ENCODE data around the gene TRIOBP. TPM values are rescaled to one million over a fixed set of nuclear protein-coding genes. Genes with fewer than 3 reads are reported as not detected.

The TRIOBP gene
- total and polyA plus RNA-seq, 7 experiments from 2014 or later = 6.7 to 43.0 (median 22.9) TPM

DNA sequence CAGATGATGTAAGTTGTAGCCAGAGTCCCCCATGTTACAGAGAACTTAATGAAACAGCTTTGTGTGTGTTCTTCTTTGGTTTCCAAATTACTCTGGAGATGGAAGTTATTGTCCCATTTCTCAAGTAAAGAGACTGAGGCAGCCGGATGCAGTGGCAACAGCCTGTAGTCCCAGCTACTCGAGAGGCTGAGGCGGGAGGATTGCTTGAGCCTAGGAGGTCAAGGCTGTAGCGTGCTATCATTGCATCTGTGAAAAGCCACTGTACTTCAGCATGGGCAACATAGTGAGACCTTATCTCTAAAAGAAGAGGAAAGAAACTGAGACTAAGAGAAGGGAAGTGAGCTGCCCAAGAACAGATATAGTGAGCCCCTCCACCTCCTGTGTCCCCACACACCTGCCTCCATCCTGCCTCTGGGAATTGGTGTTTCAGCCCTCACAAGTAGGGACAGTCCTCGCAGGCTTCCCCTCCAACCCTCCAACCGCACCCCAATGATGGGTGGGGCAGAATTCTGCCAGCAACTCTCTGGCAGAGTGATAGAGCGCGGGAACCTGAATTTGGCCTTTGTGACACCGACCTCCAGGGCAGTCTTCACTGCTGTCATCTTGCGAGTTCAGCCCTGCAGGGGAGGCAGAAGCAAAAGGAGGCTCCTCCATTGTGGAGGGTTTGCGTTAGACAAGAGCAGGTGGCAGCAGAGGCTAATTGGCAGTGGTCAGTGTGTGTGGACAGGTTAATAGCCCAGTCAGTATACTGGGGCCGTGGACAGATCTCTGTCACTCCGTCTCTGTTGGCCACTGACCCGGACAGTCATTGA lies 36.7 kb upstream of the TRIOBP start:
- peak overlapping the region; percentile 77 to 93 (median 80) for H3K4me3 Mint-ChIP-seq
- Histone ChIP-seq H3K27me3 (ENCODE audit: control insufficient read depth in 2 of 2, insufficient read depth in 2 of 2, low read length in 2 of 2) (no peaks in the 10 kb centered on the region), H3K36me3 (ENCODE audit: control insufficient read depth in 2 of 3, insufficient read depth in 3 of 3, low read length in 3 of 3) (no peaks in the 10 kb centered on the region), H3K4me1 (ENCODE audit: control insufficient read depth in 2 of 2, insufficient read depth in 2 of 2, low read length in 2 of 2) (peaks cover 23 to 26% of the 10 kb centered on the region in 2 donors), H3K9me3 (ENCODE audit: control insufficient read depth in 2 of 3, low read length in 3 of 3) (no peaks in the 10 kb centered on the region), H3K27ac (ENCODE audit: low read depth, low read length) (peak overlapping the region; percentile 42), H3K4me3 (ENCODE audit: low read length) (peak overlapping the region; percentile 60)
- H3K4me1 Mint-ChIP-seq = peaks cover 27 to 45% (median 41%) of the 10 kb centered on the region in 7 donors
- CTCF ChIA-PET = interaction anchor here (0.7 to 5.4 kb wide), 10 partner anchors 9 to 38 kb away, joined by 3 to 36 read pairs (median 8); partner anchors contain the start of gene NOL12
- POLR2A ChIA-PET = interaction anchor here (0.5 to 6.4 kb wide), 8 partner anchors 14 to 77 kb away, joined by 3 to 142 read pairs (median 24); partner anchors contain the start of genes LGALS1, NOL12 and SH3BP1
- H3K27me3 Mint-ChIP-seq = no peaks in the 10 kb centered on the region
- DNase-seq = no peak
- peak overlapping the region in 6 of 9 donors; percentile 50 to 80 (median 70) for H3K27ac Mint-ChIP-seq
- no peak for ATAC-seq
- H3K36me3 Mint-ChIP-seq = no peaks in the 10 kb centered on the region
- H3K9me3 Mint-ChIP-seq = no peaks in the 10 kb centered on the region
- intact Hi-C loops (cut with micrococcal nuclease) = loop anchor here in 1 of 2 donors (10.0 kb wide), 1 partner anchor 185 kb away; the partner anchor contains the start of genes ANKRD54 and EIF3L

DNA sequence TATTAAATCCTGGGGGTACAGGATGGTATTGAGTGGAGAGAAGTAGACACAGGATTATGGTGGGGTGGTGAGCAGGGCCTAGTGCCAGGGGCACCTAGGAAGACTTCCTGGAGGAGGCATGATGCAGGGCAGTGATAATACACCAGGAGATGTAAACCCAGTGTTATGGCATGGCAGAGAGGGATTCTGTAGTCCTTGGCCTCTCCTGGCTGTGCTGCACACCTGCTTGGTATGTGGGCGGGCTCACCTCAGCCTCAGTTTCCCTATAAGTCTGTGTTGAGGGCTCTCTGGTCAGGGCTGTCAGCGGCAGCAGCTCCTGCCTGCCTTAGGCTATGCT lies 36.2 kb upstream of the TRIOBP start:
- Mint-ChIP-seq H3K27me3 (no peaks in the 10 kb centered on the region), H3K36me3 (no peaks in the 10 kb centered on the region), H3K9me3 (no peaks in the 10 kb centered on the region), H3K4me3 (peak overlapping the region in 9 of 10 donors; percentile 26 to 93 (median 79)), H3K4me1 (peaks cover 27 to 45% (median 41%) of the 10 kb centered on the region in 7 donors), H3K27ac (peak overlapping the region in 5 of 9 donors; percentile 25 to 72 (median 50))
- ATAC-seq (no peak), DNase-seq (no peak)
- POLR2A ChIA-PET = interaction anchor here (0.5 to 7.9 kb wide), 10 partner anchors 10 to 78 kb away, joined by 3 to 142 read pairs (median 10); partner anchors contain the start of genes LGALS1 and NOL12
- Histone ChIP-seq H3K27me3 (ENCODE audit: control insufficient read depth in 2 of 2, insufficient read depth in 2 of 2, low read length in 2 of 2) (no peaks in the 10 kb centered on the region), H3K9me3 (ENCODE audit: control insufficient read depth in 2 of 3, low read length in 3 of 3) (no peaks in the 10 kb centered on the region), H3K27ac (ENCODE audit: low read depth, low read length) (no peak overlapping the region), H3K4me1 (ENCODE audit: control insufficient read depth in 2 of 2, insufficient read depth in 2 of 2, low read length in 2 of 2) (peaks cover 23 to 26% of the 10 kb centered on the region in 2 donors), H3K4me3 (ENCODE audit: low read length) (no peak overlapping the region), H3K36me3 (ENCODE audit: control insufficient read depth in 2 of 3, insufficient read depth in 3 of 3, low read length in 3 of 3) (peaks cover 0 to 4% (median 0%) of the 10 kb centered on the region in 3 experiments)
- CTCF ChIA-PET = interaction anchor here (0.8 to 2.8 kb wide), 6 partner anchors 9 to 39 kb away, joined by 3 to 30 read pairs (median 6); no protein-coding TSS in a partner anchor
- intact Hi-C loops (cut with micrococcal nuclease) = loop anchor here in 1 of 2 donors (1.0 kb wide), 2 partner anchors 21 to 203 kb away; no protein-coding TSS in a partner anchor

DNA sequence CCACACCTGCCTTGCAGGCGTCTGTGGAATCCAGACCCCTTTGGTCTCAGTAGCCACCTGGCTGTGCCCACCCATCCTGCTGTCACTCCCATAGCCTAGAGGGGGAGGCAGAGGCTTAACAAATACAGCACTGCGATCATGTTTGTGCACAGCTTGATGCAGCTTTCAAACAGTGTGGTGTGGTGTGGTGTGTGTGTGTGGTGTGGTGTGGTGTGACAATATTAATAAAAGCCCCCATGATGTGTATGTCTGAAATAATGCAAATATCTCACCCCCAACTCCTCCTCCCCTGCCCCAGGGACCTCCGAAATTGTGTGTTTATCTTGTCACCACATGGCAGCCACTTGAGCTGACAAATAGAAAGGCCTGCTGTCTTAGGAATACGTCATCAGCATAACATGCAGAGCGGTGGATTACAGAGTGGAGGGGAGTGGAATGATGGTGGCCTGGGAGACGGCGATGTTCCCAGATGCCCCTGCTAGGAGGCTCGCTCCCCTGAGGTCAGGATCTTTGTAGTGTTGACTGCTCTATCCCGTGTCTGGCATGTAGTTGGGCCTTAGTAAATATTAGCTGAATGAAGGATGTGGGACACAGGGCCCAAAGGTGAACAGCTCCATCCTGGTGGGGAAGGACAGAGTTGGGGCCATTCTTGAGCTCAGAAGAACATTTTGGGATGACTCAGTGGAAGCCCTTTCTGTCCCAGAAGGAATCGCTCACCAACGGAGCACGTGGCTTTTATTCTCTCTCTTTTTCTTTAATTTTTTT lies 35.5 kb upstream of the TRIOBP start:
- ATAC-seq (no peak), DNase-seq (peak in 2 of 9 donors; percentile 31 to 42)
- Mint-ChIP-seq H3K27me3 (no peaks in the 10 kb centered on the region), H3K4me3 (peak overlapping the region in 7 of 10 donors; percentile 36 to 93 (median 77)), H3K9me3 (no peaks in the 10 kb centered on the region), H3K36me3 (peaks cover 0 to 4% (median 0%) of the 10 kb centered on the region in 5 donors), H3K4me1 (peaks cover 27 to 45% (median 41%) of the 10 kb centered on the region in 7 donors), H3K27ac (peak overlapping the region in 4 of 9 donors; percentile 7 to 68 (median 44))
- Histone ChIP-seq H3K4me3 (ENCODE audit: low read length) (no peak overlapping the region), H3K4me1 (ENCODE audit: control insufficient read depth in 2 of 2, insufficient read depth in 2 of 2, low read length in 2 of 2) (peaks cover 23 to 26% of the 10 kb centered on the region in 2 donors), H3K36me3 (ENCODE audit: control insufficient read depth in 2 of 3, insufficient read depth in 3 of 3, low read length in 3 of 3) (peaks cover 0 to 11% (median 0%) of the 10 kb centered on the region in 3 experiments), H3K9me3 (ENCODE audit: control insufficient read depth in 2 of 3, low read length in 3 of 3) (no peaks in the 10 kb centered on the region), H3K27me3 (ENCODE audit: control insufficient read depth in 2 of 2, insufficient read depth in 2 of 2, low read length in 2 of 2) (no peaks in the 10 kb centered on the region), H3K27ac (ENCODE audit: low read depth, low read length) (no peak overlapping the region)
- POLR2A ChIA-PET = interaction anchor here (0.5 to 7.9 kb wide), 7 partner anchors 9 to 78 kb away, joined by 3 to 73 read pairs (median 6); partner anchors contain the start of genes LGALS1 and NOL12
- CTCF ChIA-PET = interaction anchor here (0.6 to 2.8 kb wide), 9 partner anchors 10 to 102 kb away, joined by 3 to 30 read pairs (median 4); partner anchors contain the start of gene LGALS1
- intact Hi-C loops (cut with micrococcal nuclease) = loop anchor here in 1 of 2 donors (1.0 kb wide), 2 partner anchors 20 to 202 kb away; no protein-coding TSS in a partner anchor

DNA sequence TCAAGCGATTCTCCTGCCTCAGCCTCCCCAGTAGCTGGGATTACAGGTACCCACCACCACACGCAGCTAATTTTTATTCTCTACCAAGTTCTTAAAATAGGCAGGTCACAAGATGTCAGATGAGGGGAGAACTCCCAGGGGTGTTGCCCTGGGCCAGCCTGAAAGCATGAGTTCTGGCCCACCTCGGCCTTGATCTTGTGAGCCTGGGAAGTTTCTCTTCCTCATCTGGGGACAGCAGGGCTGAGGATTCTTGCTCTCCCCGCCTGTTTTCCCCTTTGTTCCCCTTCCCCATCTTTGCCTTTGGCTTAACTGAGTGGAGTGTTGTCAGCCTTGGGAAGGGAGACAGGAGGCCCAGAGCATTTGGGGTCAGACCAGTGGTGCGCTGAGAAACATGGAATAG lies 34.8 kb upstream of the TRIOBP start:
- POLR2A ChIA-PET = interaction anchor here (1.2 to 7.9 kb wide), 5 partner anchors 10 to 55 kb away, joined by 3 to 73 read pairs (median 6); partner anchors contain the start of gene LGALS1
- ATAC-seq (no peak), DNase-seq (no peak)
- no peaks in the 10 kb centered on the region for H3K9me3 Mint-ChIP-seq
- H3K36me3 Mint-ChIP-seq = peaks cover 0 to 4% (median 0%) of the 10 kb centered on the region in 5 donors
- intact Hi-C loops (cut with micrococcal nuclease) = no loop called here
- H3K36me3 ChIP-seq (ENCODE audit: control insufficient read depth in 2 of 3, insufficient read depth in 3 of 3, low read length in 3 of 3) = peaks cover 0 to 13% (median 0%) of the 10 kb centered on the region in 3 experiments
- H3K4me3 ChIP-seq (ENCODE audit: low read length) = no peak overlapping the region
- H3K27me3 Mint-ChIP-seq = no peaks in the 10 kb centered on the region
- no peaks in the 10 kb centered on the region for H3K27me3 ChIP-seq (ENCODE audit: control insufficient read depth in 2 of 2, insufficient read depth in 2 of 2, low read length in 2 of 2)
- H3K4me1 Mint-ChIP-seq = peaks cover 27 to 47% (median 41%) of the 10 kb centered on the region in 7 donors
- CTCF ChIA-PET = interaction anchor here (0.6 to 2.8 kb wide), 8 partner anchors 10 to 101 kb away, joined by 3 to 30 read pairs (median 4); partner anchors contain the start of gene LGALS1
- H3K4me3 Mint-ChIP-seq = peak overlapping the region in 1 of 10 donors; percentile 38
- peaks cover 23 to 26% of the 10 kb centered on the region in 2 donors for H3K4me1 ChIP-seq (ENCODE audit: control insufficient read depth in 2 of 2, insufficient read depth in 2 of 2, low read length in 2 of 2)
- no peak overlapping the region for H3K27ac ChIP-seq (ENCODE audit: low read depth, low read length)
- H3K9me3 ChIP-seq (ENCODE audit: control insufficient read depth in 2 of 3, low read length in 3 of 3) = no peaks in the 10 kb centered on the region
- peak overlapping the region in 1 of 9 donors; percentile 31 for H3K27ac Mint-ChIP-seq

DNA sequence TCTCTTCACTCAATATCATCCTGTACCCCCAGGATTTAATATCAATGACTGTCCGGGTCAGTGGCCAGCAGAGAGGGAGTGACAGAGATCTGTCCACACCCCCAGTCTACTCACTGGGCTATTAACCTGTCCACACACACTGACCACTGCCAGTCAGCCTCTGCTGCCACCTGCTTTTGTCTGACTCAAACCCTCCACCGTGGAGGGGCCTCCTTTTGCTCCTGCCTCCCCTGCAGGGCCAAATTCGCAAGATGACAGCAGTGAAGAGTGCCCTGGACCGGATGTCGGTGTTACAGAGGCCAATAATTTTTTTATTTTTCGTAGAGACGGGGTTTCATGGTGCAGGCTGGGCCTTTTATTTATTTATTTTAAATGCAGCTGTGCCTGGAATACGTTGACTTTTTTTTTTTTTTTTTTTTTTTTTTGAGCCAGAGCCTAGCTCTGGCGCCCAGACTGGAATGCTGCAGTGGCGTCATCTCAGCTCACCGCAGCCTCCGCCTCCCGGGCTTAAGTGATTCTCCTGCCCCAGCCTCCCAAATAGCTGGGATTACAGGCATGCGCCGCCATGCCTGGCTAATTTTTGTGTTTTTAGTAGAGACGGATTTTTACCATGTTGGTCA lies 33.2 kb upstream of the TRIOBP start:
- no peak for DNase-seq
- Mint-ChIP-seq H3K4me3 (no peak overlapping the region), H3K27me3 (no peaks in the 10 kb centered on the region), H3K4me1 (peaks cover 20 to 37% (median 33%) of the 10 kb centered on the region in 7 donors), H3K36me3 (peaks cover 0 to 4% (median 0%) of the 10 kb centered on the region in 5 donors), H3K27ac (no peak overlapping the region), H3K9me3 (no peaks in the 10 kb centered on the region)
- ATAC-seq = no peak
- Histone ChIP-seq H3K27ac (ENCODE audit: low read depth, low read length) (no peak overlapping the region), H3K4me3 (ENCODE audit: low read length) (no peak overlapping the region), H3K27me3 (ENCODE audit: control insufficient read depth in 2 of 2, insufficient read depth in 2 of 2, low read length in 2 of 2) (no peaks in the 10 kb centered on the region), H3K36me3 (ENCODE audit: control insufficient read depth in 2 of 3, insufficient read depth in 3 of 3, low read length in 3 of 3) (peaks cover 0 to 13% (median 0%) of the 10 kb centered on the region in 3 experiments), H3K9me3 (ENCODE audit: control insufficient read depth in 2 of 3, low read length in 3 of 3) (no peaks in the 10 kb centered on the region), H3K4me1 (ENCODE audit: control insufficient read depth in 2 of 2, insufficient read depth in 2 of 2, low read length in 2 of 2) (peaks cover 14 to 20% of the 10 kb centered on the region in 2 donors)
- CTCF ChIA-PET = interaction anchor here (0.6 to 2.0 kb wide), 7 partner anchors 12 to 1067 kb away, joined by 3 to 14 read pairs (median 4); no protein-coding TSS in a partner anchor
- POLR2A ChIA-PET = interaction anchor here (0.8 to 7.9 kb wide), 3 partner anchors 9 to 131 kb away, joined by 3 to 73 read pairs (median 8); partner anchors contain the start of gene LGALS1
- intact Hi-C loops (cut with micrococcal nuclease) = no loop called here
